BJ (cell line): ENCODE results near the gene ETFB. TPM values are rescaled to one million over a fixed set of nuclear protein-coding genes. Genes with fewer than 3 reads are reported as not detected.

ENCODE experiments used
- CTCF ChIA-PET: fragments of 350-600 bp; formaldehyde crosslinking; extraction: SDS; loops from one replicate; lab custom pipeline; 2021; ENCODE audit warnings: antibody characterized with exemption, inconsistent platforms; lab: Yijun Ruan, JAX
- POLR2A ChIA-PET: fragments of 300-600 bp; sonication (Branson Sonifier 250); formaldehyde crosslinking; extraction: SDS; loops from one replicate; lab custom pipeline; 2021; ENCODE audit warnings: antibody characterized with exemption; lab: Charles Lee
- DNase-seq: peaks from one replicate; pipeline ENCODE4 v3.0.0-alpha.2; 2011; ENCODE audit warnings: low read depth
- H3K27me3 ChIP-seq: 2 replicates; pipeline ENCODE4 v1.6.0; 2011; ENCODE audit warnings: low read length; ENCODE audit not compliant: control insufficient read depth, insufficient read depth
- H3K36me3 ChIP-seq: 2 replicates; pipeline ENCODE4 v1.5.1; 2011; ENCODE audit warnings: low read length; ENCODE audit not compliant: control insufficient read depth, insufficient read depth
- H3K4me3 ChIP-seq: 2 replicates; pipeline ENCODE4 v1.5.1; 2011; ENCODE audit warnings: low read depth, mild to moderate bottlenecking, control low read depth, low read length
- CTCF ChIP-seq: IDR thresholded peaks from 2 replicates; pipeline ENCODE4 v1.5.1; 2011; ENCODE audit warnings: low read depth, mild to moderate bottlenecking, control low read depth, inconsistent platforms, low read length, moderate library complexity; ENCODE audit not compliant: insufficient read depth
- polyA plus RNA-seq: library from polyadenylated mRNA; depleted of rRNA; stranded (reverse); fragments of >200 nt; gene quantifications from 2 replicates; pipeline ENCODE4 v1.2.3, GENCODE V29; 2011

Gene ETFB
- polyA plus RNA-seq, 1 experiment, result 149 TPM

- Histone ChIP-seq H3K36me3 (no peaks in the 10 kb centered on the region), H3K27me3 (no peaks in the 10 kb centered on the region), H3K4me3 (no peak within 1 kb of the TSS)
- DNase-seq, result no peak
- ChIA-PET POLR2A (no interaction called here), CTCF (no interaction called here)
- no peak for TF ChIP-seq CTCF
These were observed 54.6 kb downstream of the ETFB start, which contains the start of gene IGLON5 for GRCh38 chr19:51311351-51312257. Gene IGLON5, plus strand, starts transcription at chr19:51311644. Its CDS starts 204 bp downstream, at chr19:51311848.

- ChIA-PET POLR2A (no interaction called here), CTCF (no interaction called here)
- H3K36me3 ChIP-seq, result no peaks in the 10 kb centered on the region
- no peak for DNase-seq
- no peak for TF ChIP-seq CTCF
- no peaks in the 10 kb centered on the region for H3K27me3 ChIP-seq
- H3K4me3 ChIP-seq, result no peak overlapping the region
These were observed 60.7 kb downstream of the ETFB start for GRCh38 chr19:51305479-51305878.

DNA sequence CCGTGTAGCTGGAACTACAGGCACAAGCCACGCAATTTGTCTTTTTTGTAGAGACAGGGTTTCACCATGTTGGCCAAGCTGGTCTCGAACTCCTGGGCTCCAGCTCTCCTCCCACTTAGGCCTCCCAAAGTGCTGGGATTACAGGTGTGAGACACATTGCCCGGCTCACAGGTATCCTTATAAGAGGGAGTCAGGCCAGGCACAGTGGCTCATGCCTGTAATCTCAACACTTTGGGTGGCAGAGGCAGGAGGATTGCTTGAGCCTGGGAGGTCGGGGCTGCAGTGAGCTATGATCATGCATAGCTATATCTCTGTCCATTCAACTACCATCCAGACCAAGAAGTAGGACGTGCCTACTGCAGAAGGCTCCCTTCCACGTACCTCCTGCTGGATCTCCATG, 64.9 kb downstream of the ETFB start:
- ChIA-PET POLR2A (no interaction called here), CTCF (no interaction called here)
- H3K36me3 ChIP-seq, result no peaks in the 10 kb centered on the region
- H3K4me3 ChIP-seq, result no peak overlapping the region
- no peaks in the 10 kb centered on the region for H3K27me3 ChIP-seq
- TF ChIP-seq CTCF, result no peak
- DNase-seq, result no peak

GRCh38 chr19:51297406-51297805, 68.8 kb downstream of the ETFB start:
- CTCF ChIA-PET, result interaction anchor here (0.9 kb wide), 1 partner anchor 121 kb away, joined by 3 read pairs; no protein-coding TSS in a partner anchor
- no peaks in the 10 kb centered on the region for H3K27me3 ChIP-seq
- TF ChIP-seq CTCF, result no peak
- H3K36me3 ChIP-seq, result no peaks in the 10 kb centered on the region
- POLR2A ChIA-PET, result no interaction called here
- no peak for DNase-seq
- H3K4me3 ChIP-seq, result no peak overlapping the region

DNA sequence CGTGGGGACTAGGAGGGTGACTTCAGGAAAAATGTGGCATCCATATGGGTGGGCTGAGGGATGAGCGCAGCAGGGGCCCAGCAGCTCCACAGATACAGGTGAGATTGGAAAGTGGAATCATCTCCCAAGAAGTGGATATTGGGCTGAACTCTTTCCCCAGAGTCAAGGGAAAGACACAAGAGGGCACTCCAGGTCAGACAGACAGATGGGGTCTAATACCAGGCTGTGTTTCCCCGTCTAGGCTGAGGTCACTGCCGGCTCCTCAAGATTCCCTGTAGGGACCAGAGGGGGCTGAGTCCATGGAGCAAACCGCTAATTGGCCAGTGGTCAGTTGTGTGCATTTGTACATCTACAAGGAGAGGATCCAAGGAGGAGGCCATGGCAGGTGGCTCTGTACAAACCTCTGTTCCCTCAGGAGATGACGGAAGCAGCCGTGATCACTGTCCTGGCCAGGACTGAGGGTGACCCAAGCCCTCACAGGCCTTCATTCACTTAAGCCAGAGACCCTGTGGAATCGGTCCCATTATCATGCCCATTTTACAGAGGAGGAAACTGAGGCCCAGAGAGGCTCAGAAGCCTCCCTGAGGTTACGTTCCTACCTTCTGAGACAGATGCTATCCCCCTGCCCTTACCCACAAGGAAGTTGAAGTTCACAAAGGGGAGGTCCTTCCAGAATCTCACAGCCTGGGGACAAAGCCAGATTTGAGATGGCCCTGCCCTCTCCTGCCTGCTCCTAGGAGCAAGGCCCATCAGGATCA, 69.7 kb downstream of the ETFB start:
- POLR2A ChIA-PET, result no interaction called here
- no peak for DNase-seq
- CTCF ChIA-PET, result no interaction called here
- no peak overlapping the region for H3K4me3 ChIP-seq
- no peaks in the 10 kb centered on the region for H3K27me3 ChIP-seq
- no peak for TF ChIP-seq CTCF
- H3K36me3 ChIP-seq, result no peaks in the 10 kb centered on the region
